Measurements from ENCODE around the gene MIB2.

DNA sequence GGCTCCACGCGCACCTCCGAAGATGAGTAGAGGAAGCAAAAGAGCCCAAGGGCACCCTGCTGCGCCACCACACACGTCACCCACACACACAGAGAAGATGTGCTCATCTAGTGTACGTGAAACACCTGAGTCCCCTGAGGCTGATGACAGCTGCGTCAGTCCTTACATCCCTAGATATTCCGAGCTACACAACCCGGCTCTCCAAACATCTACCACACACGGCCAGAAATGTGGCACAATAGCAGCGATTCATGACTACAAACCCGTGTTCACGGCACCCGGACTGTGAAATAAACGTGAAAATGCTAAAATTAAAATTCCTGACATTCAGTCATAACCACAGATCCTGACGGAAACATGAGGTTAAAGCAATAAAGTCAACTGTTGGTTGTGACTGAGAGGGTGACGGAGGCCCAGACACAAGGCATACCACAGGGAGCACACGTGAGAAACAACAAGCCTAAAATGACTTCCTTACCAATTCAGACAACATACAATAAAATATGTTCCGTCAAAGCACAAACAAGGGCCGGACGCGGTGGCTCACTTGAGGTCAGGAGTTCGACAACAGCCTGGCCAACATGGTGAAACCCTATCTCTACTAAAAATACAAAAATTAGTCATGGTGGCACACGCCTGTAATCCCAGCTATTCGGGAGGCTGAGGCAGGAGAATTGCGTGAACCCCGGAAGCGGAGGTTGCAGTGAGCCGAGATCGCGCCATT, 48.0 kb upstream of the MIB2 start:
- TF ChIP-seq TAF1 (IDR thresholded peaks at IDR 0.05; ENCODE audit: low read depth, low read length), result no peak
- TF ChIP-seq POLR2A (IDR thresholded peaks at IDR 0.05; ENCODE audit: low read depth, low read length), result no peak
- TF ChIP-seq POLR2AphosphoS5 (IDR thresholded peaks at IDR 0.05; ENCODE audit: low read depth, low read length), result no peak
- no peak for TF ChIP-seq SPI1 (IDR thresholded peaks at IDR 0.05; ENCODE audit: low read depth, low read length)

Measured in GM12891 (cell line).